ENCODE data around the gene HLA-A.

DNA sequence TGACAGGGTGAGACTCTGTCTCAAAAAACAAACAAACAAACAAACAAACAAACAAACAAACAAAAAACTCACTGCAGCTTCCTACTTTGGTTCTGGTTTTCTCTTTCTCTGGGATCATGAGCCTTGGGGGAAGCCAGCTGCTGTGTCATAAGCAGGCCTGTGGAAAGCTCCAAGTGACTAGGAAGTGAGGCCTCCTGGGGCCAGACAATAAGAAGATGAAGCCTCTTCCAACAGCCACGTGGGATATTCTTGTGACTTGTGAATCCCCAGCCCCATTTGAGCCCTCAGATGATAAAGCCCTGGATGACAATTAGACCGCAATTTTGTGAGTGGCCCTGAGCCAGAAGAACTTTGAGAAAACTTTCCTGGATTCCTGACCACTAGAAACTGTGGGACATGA lies 11.4 kb downstream of the HLA-A start:
- TF ChIP-seq, protein P1, sequence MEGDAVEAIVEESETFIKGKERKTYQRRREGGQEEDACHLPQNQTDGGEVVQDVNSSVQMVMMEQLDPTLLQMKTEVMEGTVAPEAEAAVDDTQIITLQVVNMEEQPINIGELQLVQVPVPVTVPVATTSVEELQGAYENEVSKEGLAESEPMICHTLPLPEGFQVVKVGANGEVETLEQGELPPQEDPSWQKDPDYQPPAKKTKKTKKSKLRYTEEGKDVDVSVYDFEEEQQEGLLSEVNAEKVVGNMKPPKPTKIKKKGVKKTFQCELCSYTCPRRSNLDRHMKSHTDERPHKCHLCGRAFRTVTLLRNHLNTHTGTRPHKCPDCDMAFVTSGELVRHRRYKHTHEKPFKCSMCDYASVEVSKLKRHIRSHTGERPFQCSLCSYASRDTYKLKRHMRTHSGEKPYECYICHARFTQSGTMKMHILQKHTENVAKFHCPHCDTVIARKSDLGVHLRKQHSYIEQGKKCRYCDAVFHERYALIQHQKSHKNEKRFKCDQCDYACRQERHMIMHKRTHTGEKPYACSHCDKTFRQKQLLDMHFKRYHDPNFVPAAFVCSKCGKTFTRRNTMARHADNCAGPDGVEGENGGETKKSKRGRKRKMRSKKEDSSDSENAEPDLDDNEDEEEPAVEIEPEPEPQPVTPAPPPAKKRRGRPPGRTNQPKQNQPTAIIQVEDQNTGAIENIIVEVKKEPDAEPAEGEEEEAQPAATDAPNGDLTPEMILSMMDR (IDR thresholded peaks at IDR 0.05; ENCODE audit: low read depth, low read length): no peak
- TF ChIP-seq POLR2A (IDR thresholded peaks at IDR 0.05; ENCODE audit: extremely low read depth, insufficient read length) (no peak), MYC (IDR thresholded peaks at IDR 0.05; ENCODE audit: low read depth, low read length) (no peak)
